GM18867 (cell line): ENCODE results near the gene ZNF33B.
"Not testable (repeated sequence)": the region's sequence is repeated elsewhere in the genome, so short reads cannot be mapped to it uniquely, and the experiment has no call there.

ENCODE experiments used
- ATAC-seq: cut with Tn5 transposase; IDR thresholded peaks from one replicate; pipeline ENCODE4 v1.9.1; 2021; ENCODE audit warnings: mild to moderate bottlenecking, moderate library complexity; ENCODE audit not compliant: unreplicated experiment

The ZNF33B gene

GRCh38 chr10:42618424-42618823 is 19.9 kb downstream of the ZNF33B start:
- no peak for ATAC-seq

GRCh38 chr10:42615419-42615818 is 23.0 kb downstream of the ZNF33B start:
- ATAC-seq, result no peak

GRCh38 chr10:42609872-42610271 is 28.5 kb downstream of the ZNF33B start:
- ATAC-seq, result no peak

GRCh38 chr10:42598249-42598873 is 40.0 kb downstream of the ZNF33B start:
- no peak for ATAC-seq

GRCh38 chr10:42596196-42596595 is 42.2 kb downstream of the ZNF33B start:
- no peak for ATAC-seq

- no peak for ATAC-seq
Measured at GRCh38 chr10:42594246-42594650, 44.1 kb downstream of the ZNF33B start.

GRCh38 chr10:42593284-42593683 is 45.1 kb downstream of the ZNF33B start:
- no peak for ATAC-seq

- no peak for ATAC-seq
Measured at GRCh38 chr10:42583828-42584227, 54.5 kb downstream of the ZNF33B start.

GRCh38 chr10:42578019-42578418 is 60.4 kb downstream of the ZNF33B start:
- no peak for ATAC-seq

- no peak for ATAC-seq
Measured at GRCh38 chr10:42576338-42576737, 62.0 kb downstream of the ZNF33B start.

- ATAC-seq, result no peak
Measured at GRCh38 chr10:42574336-42574735, 64.0 kb downstream of the ZNF33B start.

- ATAC-seq, result no peak
Measured at GRCh38 chr10:42556931-42557330, 81.4 kb downstream of the ZNF33B start.

GRCh38 chr10:42553576-42553975 is 84.8 kb downstream of the ZNF33B start:
- ATAC-seq, result not testable (repeated sequence)

- ATAC-seq, result peak; percentile 32
Measured at GRCh38 chr10:42553064-42553407, 85.3 kb downstream of the ZNF33B start.

GRCh38 chr10:42552188-42553063 is 85.9 kb downstream of the ZNF33B start:
- ATAC-seq, result peak; percentile 96

- no peak for ATAC-seq
Measured at GRCh38 chr10:42551582-42552187, 86.7 kb downstream of the ZNF33B start.

GRCh38 chr10:42549851-42550250 is 88.5 kb downstream of the ZNF33B start:
- no peak for ATAC-seq

GRCh38 chr10:42548254-42548653 is 90.1 kb downstream of the ZNF33B start:
- ATAC-seq, result no peak

GRCh38 chr10:42544945-42545344 is 93.4 kb downstream of the ZNF33B start:
- ATAC-seq, result no peak

- no peak for ATAC-seq
Measured at GRCh38 chr10:42543840-42544372, 94.5 kb downstream of the ZNF33B start.
